Cardiac fibroblast (primary cell): ENCODE measurements around the gene SELENOW.
A peak's percentile ranks its signal among the peaks of the same experiment; 100 is the strongest.
"Not testable (repeated sequence)": the region's sequence is repeated elsewhere in the genome, so short reads cannot be mapped to it uniquely, and the experiment has no call there.

ENCODE experiments used
- DNase-seq, 2 donors: peaks; one replicate each; pipeline versions ENCODE4 v3.0.0 to v3.0.0-alpha.2; 2010; ENCODE audit warnings: low read depth in 2 of 2
- H3K4me3 ChIP-seq, 2 donors: replicated peaks in 1 of 2; 1 replicate in 1 of 2; 2 replicates in 1 of 2; pipeline ENCODE4 v1.5.1; 2011; ENCODE audit warnings: low read depth in 2 of 2, low read length in 2 of 2, mild to moderate bottlenecking in 2 of 2, moderate library complexity in 1 of 2
- CTCF ChIP-seq: IDR thresholded peaks from one replicate; pipeline ENCODE4 v1.5.1; 2011; ENCODE audit warnings: low read depth, mild to moderate bottlenecking, low read length, inconsistent platforms

SELENOW gene

GRCh38 chr19:47781590-47782262 is 3.2 kb downstream of the SELENOW start:
- peak in 1 of 2 donors; percentile 19 for DNase-seq
- no peak for TF ChIP-seq CTCF
- H3K4me3 ChIP-seq: no peak overlapping the region

- no peak for DNase-seq
- H3K4me3 ChIP-seq: no peak overlapping the region
- no peak for TF ChIP-seq CTCF
Measured at GRCh38 chr19:47786566-47786965, 8.1 kb downstream of the SELENOW start.

- not testable (repeated sequence) for DNase-seq, H3K4me3 ChIP-seq
Measured at GRCh38 chr19:47787307-47787706, 8.8 kb downstream of the SELENOW start.

GRCh38 chr19:47789811-47790210 is 11.3 kb downstream of the SELENOW start:
- not testable (repeated sequence) for DNase-seq, H3K4me3 ChIP-seq

- TF ChIP-seq CTCF: peak; percentile 93
- H3K4me3 ChIP-seq: no peak overlapping the region
- peak; percentile 71 to 78 for DNase-seq
Measured at GRCh38 chr19:47790398-47790814, 11.9 kb downstream of the SELENOW start.

GRCh38 chr19:47792616-47793015 is 14.1 kb downstream of the SELENOW start:
- H3K4me3 ChIP-seq: no peak overlapping the region
- no peak for DNase-seq
- TF ChIP-seq CTCF: no peak

GRCh38 chr19:47794526-47794925 is 16.0 kb downstream of the SELENOW start:
- no peak for DNase-seq
- no peak overlapping the region for H3K4me3 ChIP-seq
- TF ChIP-seq CTCF: no peak

GRCh38 chr19:47796785-47797184 is 18.3 kb downstream of the SELENOW start:
- H3K4me3 ChIP-seq: no peak overlapping the region
- TF ChIP-seq CTCF: no peak
- no peak for DNase-seq
